CD4-positive, alpha-beta T cell treated with Interleukin-6 for 4 hours (primary cell): Measurements from ENCODE around the gene VSIG10L2.
A peak's percentile ranks its signal among the peaks of the same experiment; 100 is the strongest.

Source experiments
- DNase-seq: peaks from one replicate; pipeline ENCODE4 v3.0.0-alpha.2; 2020; ENCODE audit warnings: mixed read lengths

The VSIG10L2 gene

GRCh38 chr11:125930076-125930450 is 15.8 kb upstream of the VSIG10L2 start:
- DNase-seq, result no peak

- no peak for DNase-seq
Measured at GRCh38 chr11:125931116-125931515, 14.7 kb upstream of the VSIG10L2 start.

GRCh38 chr11:125931668-125932067 is 14.2 kb upstream of the VSIG10L2 start:
- DNase-seq, result no peak

GRCh38 chr11:125932301-125932700 is 13.5 kb upstream of the VSIG10L2 start:
- DNase-seq, result no peak

DNA sequence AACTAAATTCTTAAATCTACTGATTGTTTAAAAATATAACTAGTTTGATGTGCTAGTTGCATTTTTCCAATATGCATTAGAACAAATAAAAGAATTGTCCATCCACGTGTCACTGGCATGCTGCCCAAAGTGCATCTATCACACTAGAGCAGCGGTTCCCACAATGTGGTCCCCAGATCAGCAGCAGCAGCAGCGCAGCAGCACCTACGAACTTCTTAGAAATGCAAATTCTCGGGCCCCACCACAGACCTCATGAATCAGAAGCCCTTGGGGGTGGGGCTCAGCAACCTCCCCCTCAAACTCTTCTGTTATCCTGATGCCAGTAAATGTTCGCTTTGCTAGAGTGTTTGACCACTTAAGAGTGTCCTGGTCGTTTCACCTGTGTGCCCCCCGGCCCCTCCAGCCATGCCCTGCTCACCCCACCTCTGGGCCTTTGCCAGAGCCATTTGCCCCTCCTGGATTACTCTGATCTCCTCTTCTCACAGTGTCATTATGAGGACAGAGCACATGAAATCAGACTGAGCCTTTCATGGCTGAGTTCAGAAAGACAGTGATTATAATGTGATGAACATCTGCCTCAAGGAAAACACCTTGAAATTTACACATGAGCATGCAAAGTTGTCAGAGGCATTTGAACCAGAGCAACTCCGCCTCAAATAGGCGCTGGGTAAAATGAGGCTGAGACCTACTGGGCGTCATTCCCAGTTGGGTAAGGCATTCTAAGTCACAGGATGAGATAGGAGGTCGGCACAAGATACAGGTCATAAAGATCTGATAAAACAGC is 12.6 kb upstream of the VSIG10L2 start:
- DNase-seq, result no peak

DNA sequence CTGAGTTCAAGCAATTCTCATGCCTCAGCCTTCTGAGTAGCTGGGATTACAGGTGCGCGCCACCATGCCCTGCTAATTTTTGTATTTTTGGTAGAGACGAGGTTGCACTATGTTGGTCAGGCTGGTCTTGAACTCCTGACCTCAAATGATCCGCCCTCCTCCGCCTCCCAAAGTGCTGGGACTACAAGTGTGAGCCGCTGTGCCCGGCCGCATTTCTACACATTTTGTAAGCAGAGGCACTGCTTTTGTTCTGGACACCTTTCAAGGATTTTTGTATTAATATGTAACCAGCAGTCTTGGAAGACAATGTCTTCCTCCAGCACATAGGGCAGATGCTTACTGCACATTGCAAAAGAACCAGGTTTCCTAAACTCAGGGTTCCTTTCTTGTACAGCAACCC is 11.4 kb upstream of the VSIG10L2 start:
- DNase-seq, result no peak

GRCh38 chr11:125935056-125935455 is 10.8 kb upstream of the VSIG10L2 start:
- no peak for DNase-seq

DNA sequence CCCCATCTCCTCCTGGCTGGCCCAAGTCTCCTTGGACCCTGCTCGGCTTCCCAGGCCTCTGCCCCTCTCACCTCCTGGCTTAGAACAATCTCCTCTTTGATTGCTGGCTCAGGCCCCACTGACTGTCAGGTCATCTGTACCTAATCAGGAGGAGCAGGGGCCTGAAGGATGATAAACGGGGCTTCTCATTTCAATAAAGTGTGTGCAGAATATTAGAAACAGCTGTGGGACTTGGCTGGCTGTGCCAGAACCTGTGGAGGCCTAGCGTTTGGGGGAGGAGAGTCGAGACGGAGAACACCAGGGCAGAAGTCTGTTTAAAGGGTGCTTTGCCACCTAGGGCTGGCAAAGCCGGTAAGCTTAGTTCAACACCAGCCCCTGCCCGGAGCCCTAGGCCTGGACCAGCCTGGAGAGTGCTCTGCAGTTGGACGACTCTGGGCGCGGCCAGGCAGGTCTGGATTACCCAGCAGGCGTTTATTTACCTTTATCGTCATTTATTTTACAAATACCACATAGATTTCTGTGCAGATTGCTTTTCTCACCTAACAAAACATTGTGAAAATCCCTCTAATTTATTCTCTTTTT is 10.1 kb upstream of the VSIG10L2 start:
- DNase-seq, result no peak

GRCh38 chr11:125938418-125938817 is 7.4 kb upstream of the VSIG10L2 start:
- no peak for DNase-seq

GRCh38 chr11:125939081-125939521 is 6.7 kb upstream of the VSIG10L2 start:
- no peak for DNase-seq

GRCh38 chr11:125940145-125940544 is 5.7 kb upstream of the VSIG10L2 start:
- DNase-seq, result no peak

DNA sequence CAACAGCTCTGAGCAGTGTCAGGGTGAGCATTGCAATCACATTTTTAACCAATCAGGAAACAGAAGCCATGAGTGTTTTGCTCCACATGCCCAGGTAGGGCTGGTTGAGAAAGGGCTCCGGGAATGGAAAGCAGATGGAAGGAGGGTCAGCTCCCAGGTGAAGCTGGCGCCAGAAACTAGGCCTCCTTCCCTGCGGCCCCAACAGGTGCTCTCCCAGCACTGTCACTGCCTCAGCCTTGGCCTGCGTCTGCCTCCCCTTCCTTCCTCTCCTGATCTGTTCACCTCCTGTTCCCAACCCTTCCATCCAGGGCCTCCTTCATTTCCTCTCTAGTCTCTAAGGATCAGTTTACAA is 4.6 kb upstream of the VSIG10L2 start:
- no peak for DNase-seq

DNA sequence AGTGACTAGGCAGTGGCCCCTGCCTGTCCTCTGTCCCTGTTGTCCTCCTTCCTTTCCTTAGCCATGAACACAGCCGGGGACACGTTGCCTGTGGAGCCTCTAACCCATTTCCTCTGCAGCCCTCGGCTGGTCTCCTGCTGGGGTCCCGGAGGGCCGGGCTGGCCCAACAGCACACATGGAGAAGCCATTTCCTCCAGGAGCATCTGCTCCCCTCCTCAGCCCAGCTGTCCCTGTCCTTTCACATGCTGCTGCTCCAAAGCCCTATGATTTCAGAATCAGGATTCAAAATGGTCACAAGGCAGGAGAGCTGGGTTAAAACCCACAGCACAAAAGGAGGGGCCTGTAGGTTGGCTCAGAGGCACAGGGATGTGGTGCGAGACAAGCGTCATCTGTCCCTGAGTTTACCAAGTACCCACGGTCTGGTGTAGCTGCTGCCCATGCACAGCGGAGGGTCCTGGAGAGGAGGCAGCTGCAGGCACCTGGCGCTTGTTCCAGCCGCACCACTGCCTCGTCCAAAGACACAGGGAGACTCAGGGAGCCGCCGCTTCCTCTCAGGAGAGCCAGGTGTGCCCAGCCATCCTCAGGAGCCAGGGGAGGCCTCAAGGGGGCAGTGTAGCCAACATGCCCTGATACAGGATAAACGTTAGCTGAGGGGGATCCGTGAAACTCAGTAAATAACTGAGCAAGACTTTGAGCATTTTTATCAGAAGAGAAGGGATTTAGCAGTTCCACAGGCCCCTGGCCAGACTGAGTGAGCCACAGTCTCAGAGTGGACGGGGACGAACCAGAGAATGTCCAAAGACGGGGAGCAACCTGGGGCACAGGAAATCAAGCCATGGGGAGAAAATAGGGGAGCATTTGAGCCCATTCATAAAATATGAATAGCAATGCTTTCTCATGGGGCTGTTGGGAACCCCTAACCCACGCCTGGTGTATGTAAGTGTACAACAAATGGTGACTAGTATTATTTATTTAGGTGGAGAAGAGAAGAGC is 3.9 kb upstream of the VSIG10L2 start:
- peak; percentile 57 for DNase-seq

DNA sequence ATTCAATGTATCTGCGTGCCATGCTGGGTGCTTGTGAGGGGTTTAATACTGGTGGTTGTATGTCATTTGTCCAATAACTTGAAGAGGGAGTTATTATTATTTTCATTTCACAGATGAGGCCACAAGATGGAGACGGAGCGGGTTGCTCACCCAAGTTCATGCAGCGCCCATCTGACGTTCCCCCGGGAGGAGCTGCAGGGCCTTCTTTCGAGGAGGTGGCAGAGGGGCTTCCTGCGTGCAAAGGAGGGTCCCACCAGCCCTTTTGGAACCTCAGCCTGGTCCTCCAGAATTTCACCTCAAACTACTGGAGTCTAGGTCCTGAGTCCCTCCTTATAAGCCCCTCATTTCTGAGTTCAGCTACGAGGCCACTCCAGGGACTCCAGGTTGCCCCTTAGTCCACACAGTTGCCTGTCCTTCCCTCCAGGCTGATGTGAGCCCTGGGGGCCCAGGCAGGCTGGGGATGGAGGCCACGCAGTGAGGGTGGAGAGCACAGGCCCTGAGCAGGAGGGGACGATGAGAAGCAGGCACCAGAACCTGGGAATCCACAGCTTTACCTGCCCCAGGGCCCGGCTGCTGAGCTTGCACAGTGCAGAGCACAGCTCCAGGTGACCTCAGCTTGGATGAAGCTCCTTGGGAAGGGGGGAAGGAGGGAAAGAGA is 2.9 kb upstream of the VSIG10L2 start:
- no peak for DNase-seq

GRCh38 chr11:125943661-125944349 is 2.0 kb upstream of the VSIG10L2 start:
- no peak for DNase-seq

GRCh38 chr11:125944350-125945010 is 1.4 kb upstream of the VSIG10L2 start:
- DNase-seq, result no peak

GRCh38 chr11:125945011-125945796 is 640 bp upstream of the VSIG10L2 start:
- DNase-seq, result no peak

- DNase-seq, result no peak
Measured at GRCh38 chr11:125946712-125947418, 1.0 kb downstream of the VSIG10L2 start.

GRCh38 chr11:125947419-125948277 is 1.8 kb downstream of the VSIG10L2 start:
- no peak for DNase-seq
